Measurements from ENCODE around the gene ZBTB34. TPM values are rescaled to one million over a fixed set of nuclear protein-coding genes. Genes with fewer than 3 reads are reported as not detected.
"Not testable (repeated sequence)": the region's sequence is repeated elsewhere in the genome, so short reads cannot be mapped to it uniquely, and the experiment has no call there.

The ZBTB34 gene
- 7.8 and 12.0 TPM in 2 replicates for total RNA-seq (2014; rRNA removed; shearing (Covaris generic))

- in situ Hi-C loops (cut with HindIII; ENCODE audit: low sequenced_read_pairs) = no loop called here
- DNase-seq (ENCODE audit: low spot score) = peak; percentile 30
These were observed at the start of gene ZBTB34 for GRCh38 chr9:126860077-126860756. Gene ZBTB34, plus strand, starts transcription at chr9:126860639. Its CDS starts 18,761 bp downstream, at chr9:126879400.

DNA sequence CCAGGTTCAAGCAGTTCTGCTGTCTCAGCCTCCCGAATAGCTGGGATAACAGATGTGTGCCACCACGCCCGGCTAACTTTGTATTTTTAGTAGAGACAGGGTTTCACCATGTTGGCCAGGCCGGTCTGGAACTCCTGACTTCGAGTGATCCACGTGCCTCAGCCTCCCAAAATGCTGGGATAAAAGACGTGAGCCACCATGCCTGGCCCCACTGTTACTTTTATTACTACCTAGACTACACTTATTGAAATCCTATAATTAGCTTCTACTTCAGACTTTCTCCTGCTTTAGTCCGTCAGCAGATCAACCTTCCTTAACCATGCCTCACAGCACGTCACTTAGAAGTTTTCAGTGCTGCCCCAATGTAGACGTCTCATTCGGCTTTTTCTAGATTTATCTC lies 47.4 kb upstream of the ZBTB34 start:
- DNase-seq (ENCODE audit: low spot score) = no peak
- in situ Hi-C loops (cut with HindIII; ENCODE audit: low sequenced_read_pairs) = no loop called here

- DNase-seq (ENCODE audit: low spot score) = no peak
- in situ Hi-C loops (cut with HindIII; ENCODE audit: low sequenced_read_pairs) = no loop called here
These were observed 46.3 kb upstream of the ZBTB34 start for GRCh38 chr9:126814091-126814490.

DNA sequence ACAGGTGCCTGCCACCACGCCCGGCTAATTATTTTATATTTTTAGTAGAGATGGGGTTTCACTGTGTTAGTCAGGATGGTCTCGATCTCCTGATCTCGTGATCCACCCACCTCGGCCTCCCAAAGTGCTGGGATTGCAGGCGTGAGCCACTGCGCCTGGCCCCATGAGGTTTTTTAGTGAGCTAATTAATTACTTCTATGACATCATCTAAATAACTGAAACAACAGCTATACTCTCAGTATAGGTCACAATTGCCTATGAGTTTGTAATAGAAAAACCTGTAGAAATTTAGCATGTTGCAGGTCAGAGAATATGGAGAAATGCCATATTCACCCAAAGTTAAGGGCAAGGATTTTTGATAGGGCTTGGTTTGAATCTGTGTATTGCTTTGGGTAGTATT lies 42.8 kb upstream of the ZBTB34 start:
- in situ Hi-C loops (cut with HindIII; ENCODE audit: low sequenced_read_pairs); DNase-seq (ENCODE audit: low spot score): not testable (repeated sequence)

GRCh38 chr9:126818482-126818881 lies 42.0 kb upstream of the ZBTB34 start:
- in situ Hi-C loops (cut with HindIII; ENCODE audit: low sequenced_read_pairs) = no loop called here

DNA sequence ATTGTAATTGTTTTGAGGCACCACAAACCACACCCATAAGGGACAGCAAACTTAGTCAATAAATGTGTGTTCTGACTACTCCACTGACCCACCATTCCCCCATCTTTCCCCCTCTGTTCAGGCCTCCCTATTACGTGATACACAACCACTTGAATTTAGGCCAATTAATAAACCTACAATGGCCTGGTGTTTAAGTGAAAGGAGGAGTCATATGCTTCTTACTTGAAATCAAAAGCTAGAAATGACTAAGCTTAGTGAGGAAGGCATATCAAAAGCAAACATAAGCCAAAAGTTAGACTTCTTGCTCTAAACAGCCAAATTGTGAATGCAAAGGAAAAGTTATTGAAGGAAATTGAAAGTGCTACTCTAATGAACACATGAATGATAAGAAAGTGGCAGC lies 41.0 kb upstream of the ZBTB34 start:
- in situ Hi-C loops (cut with HindIII; ENCODE audit: low sequenced_read_pairs) = no loop called here
- DNase-seq (ENCODE audit: low spot score) = no peak

More at GRCh38 chr9:126818482-126818881, 42.0 kb upstream of the ZBTB34 start:
- DNase-seq (ENCODE audit: low spot score) = no peak

- in situ Hi-C loops (cut with HindIII; ENCODE audit: low sequenced_read_pairs) = no loop called here
- DNase-seq (ENCODE audit: low spot score) = peak; percentile 23
These were observed 38.2 kb upstream of the ZBTB34 start for GRCh38 chr9:126822278-126822677.

DNA sequence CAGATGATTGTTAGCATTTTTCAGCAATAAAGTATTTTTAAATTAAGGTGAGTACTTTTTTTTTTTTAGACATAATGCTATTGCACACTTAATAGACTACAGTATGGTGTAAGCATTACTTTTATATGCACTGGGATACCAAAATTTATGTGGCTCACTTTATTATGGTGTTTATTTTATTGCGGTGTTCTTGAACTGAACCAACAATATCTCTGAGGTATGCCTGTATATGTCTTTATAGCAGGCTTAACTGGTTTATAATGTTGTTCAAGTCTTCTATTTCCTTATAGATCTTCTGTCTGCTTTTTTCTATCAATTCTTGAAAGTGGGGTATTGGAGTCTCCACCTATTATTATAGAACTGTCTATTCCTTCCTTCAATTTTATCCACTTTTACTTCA lies 37.6 kb upstream of the ZBTB34 start:
- in situ Hi-C loops (cut with HindIII; ENCODE audit: low sequenced_read_pairs) = no loop called here

DNA sequence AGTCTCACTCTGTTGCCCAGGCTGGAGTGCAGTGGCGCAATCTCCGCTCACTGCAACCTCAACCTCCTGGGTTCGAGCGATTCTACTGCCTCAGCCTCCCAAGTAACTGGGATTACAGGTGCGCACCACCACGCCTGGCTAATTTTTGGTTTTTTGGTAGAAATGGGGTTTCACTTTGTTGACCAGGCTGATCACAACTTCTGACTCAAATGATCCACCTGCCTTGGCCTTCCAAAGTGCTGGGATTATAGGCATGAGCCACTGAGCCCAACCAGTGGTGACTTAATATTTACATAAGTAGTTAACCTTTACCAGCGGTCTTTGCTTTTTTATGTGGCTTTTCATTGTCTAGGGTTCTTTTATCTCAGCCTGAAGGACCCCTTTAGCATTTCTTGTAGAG lies 36.4 kb upstream of the ZBTB34 start:
- DNase-seq (ENCODE audit: low spot score); in situ Hi-C loops (cut with HindIII; ENCODE audit: low sequenced_read_pairs): not testable (repeated sequence)

More for the DNA sequence above, 37.6 kb upstream of the ZBTB34 start:
- no peak for DNase-seq (ENCODE audit: low spot score)

GRCh38 chr9:126827227-126827626 lies 33.2 kb upstream of the ZBTB34 start:
- in situ Hi-C loops (cut with HindIII; ENCODE audit: low sequenced_read_pairs) = no loop called here
- no peak for DNase-seq (ENCODE audit: low spot score)

- in situ Hi-C loops (cut with HindIII; ENCODE audit: low sequenced_read_pairs) = no loop called here
- no peak for DNase-seq (ENCODE audit: low spot score)
These were observed 31.4 kb upstream of the ZBTB34 start for GRCh38 chr9:126829035-126829434.

DNA sequence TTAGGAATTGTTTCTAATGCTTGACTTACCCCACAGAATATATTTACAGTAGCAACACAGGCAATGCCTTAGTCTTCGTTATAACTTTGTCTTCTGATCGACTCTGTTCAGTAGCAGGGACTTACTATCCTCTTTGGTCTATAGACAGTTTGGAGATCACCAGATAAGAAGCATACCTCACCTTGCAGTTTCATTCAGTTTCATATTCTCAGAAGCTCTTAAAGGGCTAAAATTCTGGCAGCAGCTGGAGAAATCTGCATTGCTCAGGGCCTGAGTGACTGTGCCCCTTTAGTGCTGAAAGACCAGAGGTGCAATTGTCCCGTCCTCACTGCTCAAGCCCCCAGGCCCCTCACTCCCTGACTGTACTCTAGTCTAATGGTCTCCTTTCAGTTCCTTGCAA lies 29.6 kb upstream of the ZBTB34 start:
- DNase-seq (ENCODE audit: low spot score) = no peak
- in situ Hi-C loops (cut with HindIII; ENCODE audit: low sequenced_read_pairs) = no loop called here

- in situ Hi-C loops (cut with HindIII; ENCODE audit: low sequenced_read_pairs) = no loop called here
- DNase-seq (ENCODE audit: low spot score) = no peak
These were observed 28.0 kb upstream of the ZBTB34 start for GRCh38 chr9:126832440-126832839.

DNA sequence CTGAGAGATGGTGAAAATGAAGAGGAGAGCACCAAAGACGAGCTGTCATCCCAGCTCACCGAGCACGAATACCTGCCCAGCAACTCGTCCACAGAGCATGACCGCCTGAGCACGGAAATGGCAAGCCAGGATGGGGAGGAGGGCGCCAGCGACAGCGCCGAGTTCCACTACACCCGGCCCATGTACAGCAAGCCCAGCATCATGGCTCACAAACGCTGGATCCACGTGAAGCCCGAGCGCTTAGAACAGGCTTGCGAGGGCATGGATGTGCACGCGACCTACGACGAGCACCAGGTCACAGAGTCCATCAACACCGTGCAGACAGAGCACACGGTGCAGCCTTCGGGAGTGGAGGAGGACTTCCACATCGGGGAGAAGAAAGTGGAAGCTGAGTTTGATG lies 27.4 kb upstream of the ZBTB34 start:
- in situ Hi-C loops (cut with HindIII; ENCODE audit: low sequenced_read_pairs) = no loop called here
- no peak for DNase-seq (ENCODE audit: low spot score)

- in situ Hi-C loops (cut with HindIII; ENCODE audit: low sequenced_read_pairs) = no loop called here
- peak; percentile 35 for DNase-seq (ENCODE audit: low spot score)
These were observed 26.6 kb upstream of the ZBTB34 start for GRCh38 chr9:126833710-126834345.

DNA sequence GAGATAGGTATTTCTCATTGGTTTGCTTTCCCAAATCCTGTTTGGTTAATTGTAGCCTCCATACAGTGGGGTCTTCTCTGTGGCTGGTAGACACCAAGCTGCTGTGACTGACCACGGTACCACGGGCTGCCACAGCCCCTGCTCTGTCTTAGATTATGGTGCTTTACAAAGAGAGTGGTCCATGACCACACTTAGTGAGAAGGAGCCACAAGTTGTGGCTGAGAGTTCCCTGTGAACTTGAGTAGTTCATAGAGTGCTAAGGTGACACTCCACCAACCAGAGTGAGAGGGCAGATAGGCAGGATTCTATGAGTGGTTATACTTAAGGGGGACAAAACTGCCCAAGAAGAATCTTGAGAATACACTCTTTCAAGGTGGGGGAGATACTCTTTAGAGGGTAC lies 25.8 kb upstream of the ZBTB34 start:
- no peak for DNase-seq (ENCODE audit: low spot score)
- in situ Hi-C loops (cut with HindIII; ENCODE audit: low sequenced_read_pairs) = no loop called here

DNA sequence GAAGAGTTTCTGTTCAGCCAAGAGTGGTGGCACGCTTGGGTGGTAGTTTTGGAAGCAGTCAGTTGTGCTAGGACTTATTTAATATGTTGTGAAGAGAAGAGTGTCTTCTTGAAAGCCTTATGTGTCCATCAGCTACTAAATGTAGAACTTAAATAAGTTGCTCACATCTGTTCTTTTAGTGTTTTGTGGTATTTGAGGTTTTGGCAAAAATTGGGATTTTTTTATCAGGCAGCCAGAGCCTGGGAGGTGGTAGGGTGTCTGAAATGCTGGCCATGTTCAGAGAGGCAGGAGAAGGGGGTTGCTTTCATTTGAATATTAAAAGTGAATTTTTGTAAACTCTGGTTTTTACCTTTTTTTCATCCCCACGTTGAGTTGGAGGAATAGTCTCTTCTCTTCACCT lies 24.2 kb upstream of the ZBTB34 start:
- in situ Hi-C loops (cut with HindIII; ENCODE audit: low sequenced_read_pairs) = no loop called here
- DNase-seq (ENCODE audit: low spot score) = no peak

GRCh38 chr9:126838055-126838811 lies 22.2 kb upstream of the ZBTB34 start:
- in situ Hi-C loops (cut with HindIII; ENCODE audit: low sequenced_read_pairs) = no loop called here
- no peak for DNase-seq (ENCODE audit: low spot score)

DNA sequence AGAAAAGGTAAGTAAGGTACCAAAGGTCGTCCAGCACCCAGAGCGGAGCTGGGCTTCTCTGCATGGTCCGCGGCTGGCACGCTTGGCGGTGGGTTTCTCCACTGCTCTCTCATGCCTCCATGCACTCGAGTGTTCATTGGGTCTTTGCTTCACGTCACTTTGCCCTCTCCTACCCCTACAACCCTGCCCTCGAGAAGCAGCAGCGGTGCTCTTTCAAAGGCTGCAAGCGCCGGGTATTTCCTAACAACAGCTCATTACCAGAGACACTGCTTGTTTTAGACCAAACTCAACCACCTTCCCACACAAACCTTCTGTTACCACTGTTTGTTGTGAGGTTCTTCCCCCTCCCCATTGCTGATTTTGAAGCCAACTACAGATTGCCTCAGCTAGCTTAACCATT lies 21.5 kb upstream of the ZBTB34 start:
- in situ Hi-C loops (cut with HindIII; ENCODE audit: low sequenced_read_pairs) = no loop called here
- DNase-seq (ENCODE audit: low spot score) = no peak

- no peak for DNase-seq (ENCODE audit: low spot score)
- in situ Hi-C loops (cut with HindIII; ENCODE audit: low sequenced_read_pairs) = no loop called here
These were observed 21.1 kb upstream of the ZBTB34 start for GRCh38 chr9:126839301-126839700.

Data from G401 (cell line).